ENCODE results near the gene USP10.

The USP10 gene

GRCh38 chr16:84715854-84716253, 16.1 kb downstream of the USP10 start:
- TF ChIP-seq, protein P1, sequence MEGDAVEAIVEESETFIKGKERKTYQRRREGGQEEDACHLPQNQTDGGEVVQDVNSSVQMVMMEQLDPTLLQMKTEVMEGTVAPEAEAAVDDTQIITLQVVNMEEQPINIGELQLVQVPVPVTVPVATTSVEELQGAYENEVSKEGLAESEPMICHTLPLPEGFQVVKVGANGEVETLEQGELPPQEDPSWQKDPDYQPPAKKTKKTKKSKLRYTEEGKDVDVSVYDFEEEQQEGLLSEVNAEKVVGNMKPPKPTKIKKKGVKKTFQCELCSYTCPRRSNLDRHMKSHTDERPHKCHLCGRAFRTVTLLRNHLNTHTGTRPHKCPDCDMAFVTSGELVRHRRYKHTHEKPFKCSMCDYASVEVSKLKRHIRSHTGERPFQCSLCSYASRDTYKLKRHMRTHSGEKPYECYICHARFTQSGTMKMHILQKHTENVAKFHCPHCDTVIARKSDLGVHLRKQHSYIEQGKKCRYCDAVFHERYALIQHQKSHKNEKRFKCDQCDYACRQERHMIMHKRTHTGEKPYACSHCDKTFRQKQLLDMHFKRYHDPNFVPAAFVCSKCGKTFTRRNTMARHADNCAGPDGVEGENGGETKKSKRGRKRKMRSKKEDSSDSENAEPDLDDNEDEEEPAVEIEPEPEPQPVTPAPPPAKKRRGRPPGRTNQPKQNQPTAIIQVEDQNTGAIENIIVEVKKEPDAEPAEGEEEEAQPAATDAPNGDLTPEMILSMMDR (IDR thresholded peaks at IDR 0.05; ENCODE audit: insufficient read depth, low read depth, low read length, missing control alignments), result no peak
- DNase-seq (ENCODE audit: low read depth), result no peak
- no peak overlapping the region for H3K4me3 ChIP-seq (ENCODE audit: low read length)

- DNase-seq (ENCODE audit: low read depth), result no peak
- no peak overlapping the region for H3K4me3 ChIP-seq (ENCODE audit: low read length)
- TF ChIP-seq, protein P1 (IDR thresholded peaks at IDR 0.05; ENCODE audit: insufficient read depth, low read depth, low read length, missing control alignments), result no peak
Observed at GRCh38 chr16:84716740-84717139, 16.9 kb downstream of the USP10 start.

- DNase-seq (ENCODE audit: low read depth), result peak; percentile 69
- no peak overlapping the region for H3K4me3 ChIP-seq (ENCODE audit: low read length)
- TF ChIP-seq, protein P1 (IDR thresholded peaks at IDR 0.05; ENCODE audit: insufficient read depth, low read depth, low read length, missing control alignments), result no peak
Observed at GRCh38 chr16:84717484-84717883, 17.7 kb downstream of the USP10 start.

DNA sequence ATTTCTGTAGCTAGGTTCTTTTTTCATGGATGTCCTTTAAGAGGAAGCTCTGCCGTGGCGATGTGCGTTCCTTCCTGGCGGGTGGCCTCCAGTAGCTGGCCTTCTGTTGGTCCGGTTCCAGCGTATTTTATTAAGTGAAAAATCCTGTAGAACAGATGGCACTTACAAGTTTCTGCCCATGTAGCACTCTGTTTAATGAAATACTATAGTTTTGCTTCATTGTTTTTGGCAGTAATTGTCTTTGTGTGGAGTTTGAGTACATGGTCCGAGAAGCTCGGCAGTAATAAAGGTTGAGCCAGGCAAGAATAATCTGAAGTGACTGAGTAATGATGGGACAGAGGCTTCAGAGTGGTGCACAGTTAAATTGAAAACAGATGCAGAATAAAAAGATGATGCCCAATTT, 20.4 kb downstream of the USP10 start:
- no peak overlapping the region for H3K4me3 ChIP-seq (ENCODE audit: low read length)
- TF ChIP-seq, protein P1 (IDR thresholded peaks at IDR 0.05; ENCODE audit: insufficient read depth, low read depth, low read length, missing control alignments), result no peak
- no peak for DNase-seq (ENCODE audit: low read depth)

GRCh38 chr16:84722068-84722467, 22.3 kb downstream of the USP10 start:
- H3K4me3 ChIP-seq (ENCODE audit: low read length), result no peak overlapping the region
- DNase-seq (ENCODE audit: low read depth), result no peak
- TF ChIP-seq, protein P1 (IDR thresholded peaks at IDR 0.05; ENCODE audit: insufficient read depth, low read depth, low read length, missing control alignments), result no peak

- TF ChIP-seq, protein P1 (IDR thresholded peaks at IDR 0.05; ENCODE audit: insufficient read depth, low read depth, low read length, missing control alignments), result no peak
- no peak overlapping the region for H3K4me3 ChIP-seq (ENCODE audit: low read length)
- no peak for DNase-seq (ENCODE audit: low read depth)
Observed at GRCh38 chr16:84723906-84724305, 24.1 kb downstream of the USP10 start.

DNA sequence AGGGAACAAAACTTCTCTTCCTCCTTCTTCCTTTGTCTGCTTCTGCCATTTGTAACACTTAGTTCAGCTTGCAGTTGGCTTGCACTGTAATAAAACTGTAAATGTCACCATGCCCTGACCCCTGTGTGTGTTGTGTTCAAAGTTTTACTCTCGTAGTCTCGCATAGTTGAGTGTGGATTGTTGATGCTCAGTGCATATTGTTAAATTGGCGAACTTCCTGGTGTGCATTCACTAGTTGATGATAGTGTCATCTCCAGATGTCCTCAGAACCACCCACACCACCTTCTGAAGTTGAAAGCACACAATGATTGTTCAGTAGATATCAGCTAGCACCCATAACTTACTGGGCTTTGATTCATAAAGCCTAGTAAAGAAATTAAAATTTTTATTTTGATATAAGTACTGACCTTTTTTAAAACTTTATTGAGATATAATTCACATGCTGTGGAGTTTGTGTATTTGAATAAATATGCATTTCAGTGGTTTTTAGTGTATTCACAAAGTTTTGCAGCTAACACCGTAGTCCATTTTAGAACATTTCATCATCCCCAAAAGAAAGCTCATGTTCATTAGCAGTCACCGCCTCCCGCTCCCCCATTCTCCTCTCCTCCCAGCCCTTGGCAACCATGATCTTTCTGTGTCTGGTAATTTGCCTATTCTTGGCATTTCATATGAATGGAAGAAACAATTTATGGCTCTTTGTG, 25.0 kb downstream of the USP10 start:
- no peak for DNase-seq (ENCODE audit: low read depth)
- H3K4me3 ChIP-seq (ENCODE audit: low read length), result no peak overlapping the region
- TF ChIP-seq, protein P1 (IDR thresholded peaks at IDR 0.05; ENCODE audit: insufficient read depth, low read depth, low read length, missing control alignments), result no peak

All from epithelial cell of esophagus (primary cell).